Nephron (organoid): ENCODE measurements around the gene KRTAP1-4.
A peak's percentile ranks its signal among the peaks of the same experiment; 100 is the strongest.

Source experiments
- H3K27ac Mint-ChIP-seq, 3 experiments: 2 replicates each; pipeline ENCODE4 v1.8.0; 2020; ENCODE audit warnings: mixed read lengths in 3 of 3, mild to moderate bottlenecking in 2 of 3, moderate library complexity in 1 of 3
- H3K27me3 Mint-ChIP-seq: 2 replicates; pipeline ENCODE4 v1.8.0; 2021; ENCODE audit warnings: low read depth, mild to moderate bottlenecking, moderate library complexity, mixed read lengths
- H3K36me3 Mint-ChIP-seq: 2 replicates; pipeline ENCODE4 v1.8.0; 2020; ENCODE audit warnings: low read depth, mixed read lengths
- H3K4me1 Mint-ChIP-seq: 2 replicates; pipeline ENCODE4 v1.8.0; 2020; ENCODE audit warnings: mixed read lengths
- H3K4me3 Mint-ChIP-seq, 3 experiments: 2 replicates each; pipeline ENCODE4 v1.8.0; 2020; ENCODE audit warnings: mild to moderate bottlenecking in 3 of 3, mixed read lengths in 3 of 3, moderate library complexity in 2 of 3
- H3K9me3 Mint-ChIP-seq: 2 replicates; pipeline ENCODE4 v1.8.0; 2020; ENCODE audit warnings: mixed read lengths
- CTCF ChIP-seq, 3 experiments: fragments of 200-600 bp; sonication (generic); IDR thresholded peaks; one replicate each; pipeline ENCODE4 v1.5.0; 2021; ENCODE audit warnings: antibody characterized with exemption in 3 of 3; ENCODE audit not compliant: unreplicated experiment in 3 of 3

The KRTAP1-4 gene

GRCh38 chr17:41029633-41030245, at the start of gene KRTAP1-4:
TSS of gene KRTAP1-4 (minus strand) at chr17:41030195. CDS start at chr17:41030078, 117 bp downstream.
- no peaks in the 10 kb centered on the region for H3K9me3 Mint-ChIP-seq
- no peaks in the 10 kb centered on the region for H3K27me3 Mint-ChIP-seq
- H3K36me3 Mint-ChIP-seq, result no peaks in the 10 kb centered on the region
- no peak within 1 kb of the TSS for H3K4me3 Mint-ChIP-seq
- H3K27ac Mint-ChIP-seq, result no peak within 1 kb of the TSS
- no peak for TF ChIP-seq CTCF (IDR thresholded peaks at IDR 0.05; ENCODE audit: unreplicated experiment in 3 of 3)
- no peaks in the 10 kb centered on the region for H3K4me1 Mint-ChIP-seq

GRCh38 chr17:41076788-41077187, 46.8 kb upstream of the KRTAP1-4 start:
- Mint-ChIP-seq H3K4me3 (no peak overlapping the region), H3K27me3 (peaks cover 8% of the 10 kb centered on the region), H3K4me1 (no peaks in the 10 kb centered on the region), H3K9me3 (peaks cover 6% of the 10 kb centered on the region), H3K27ac (no peak overlapping the region), H3K36me3 (no peaks in the 10 kb centered on the region)
- no peak for TF ChIP-seq CTCF (IDR thresholded peaks at IDR 0.05; ENCODE audit: unreplicated experiment in 3 of 3)

GRCh38 chr17:41073676-41074075, 43.7 kb upstream of the KRTAP1-4 start:
- TF ChIP-seq CTCF (IDR thresholded peaks at IDR 0.05; ENCODE audit: unreplicated experiment in 3 of 3), result no peak
- peaks cover 6% of the 10 kb centered on the region for H3K9me3 Mint-ChIP-seq
- H3K4me3 Mint-ChIP-seq, result no peak overlapping the region
- H3K27ac Mint-ChIP-seq, result no peak overlapping the region
- H3K36me3 Mint-ChIP-seq, result no peaks in the 10 kb centered on the region
- peaks cover 8% of the 10 kb centered on the region for H3K27me3 Mint-ChIP-seq
- no peaks in the 10 kb centered on the region for H3K4me1 Mint-ChIP-seq

GRCh38 chr17:41071606-41072360, 41.8 kb upstream of the KRTAP1-4 start:
- no peaks in the 10 kb centered on the region for H3K36me3 Mint-ChIP-seq
- H3K27me3 Mint-ChIP-seq, result peaks cover 11% of the 10 kb centered on the region
- H3K4me1 Mint-ChIP-seq, result no peaks in the 10 kb centered on the region
- H3K9me3 Mint-ChIP-seq, result peaks cover 6% of the 10 kb centered on the region
- no peak for TF ChIP-seq CTCF (IDR thresholded peaks at IDR 0.05; ENCODE audit: unreplicated experiment in 3 of 3)
- no peak overlapping the region for H3K4me3 Mint-ChIP-seq
- peak overlapping the region in 1 of 3 experiments; percentile 5 for H3K27ac Mint-ChIP-seq

- Mint-ChIP-seq H3K9me3 (no peaks in the 10 kb centered on the region), H3K27ac (no peak overlapping the region), H3K4me3 (no peak overlapping the region), H3K4me1 (no peaks in the 10 kb centered on the region), H3K36me3 (no peaks in the 10 kb centered on the region), H3K27me3 (peaks cover 3% of the 10 kb centered on the region)
- TF ChIP-seq CTCF (IDR thresholded peaks at IDR 0.05; ENCODE audit: unreplicated experiment in 3 of 3), result no peak
These were observed 39.0 kb upstream of the KRTAP1-4 start for GRCh38 chr17:41069031-41069430.

- Mint-ChIP-seq H3K4me3 (no peak overlapping the region), H3K9me3 (no peaks in the 10 kb centered on the region), H3K36me3 (no peaks in the 10 kb centered on the region), H3K4me1 (no peaks in the 10 kb centered on the region), H3K27ac (no peak overlapping the region), H3K27me3 (peaks cover 7% of the 10 kb centered on the region)
- no peak for TF ChIP-seq CTCF (IDR thresholded peaks at IDR 0.05; ENCODE audit: unreplicated experiment in 3 of 3)
These were observed 37.3 kb upstream of the KRTAP1-4 start for GRCh38 chr17:41067281-41067680.
